ENCODE data around the gene RAMP1. TPM values are rescaled to one million over a fixed set of nuclear protein-coding genes. Genes with fewer than 3 reads are reported as not detected.

RAMP1 gene
- total and polyA plus RNA-seq, 2 experiments from 2014 or later = 5.6 to 5.7 TPM

GRCh38 chr2:237870754-237871651, 11.6 kb downstream of the RAMP1 start:
- Histone ChIP-seq H3K36me3 (no peaks in the 10 kb centered on the region), H3K27ac (no peak overlapping the region), H3K9me3 (ENCODE audit: low read depth) (no peaks in the 10 kb centered on the region), H3K27me3 (no peaks in the 10 kb centered on the region), H3K4me1 (ENCODE audit: low read depth) (no peaks in the 10 kb centered on the region), H3K4me3 (no peak overlapping the region)
- peak in 1 of 2 donors; percentile 39 for DNase-seq (ENCODE audit: low read depth in 1 of 2, low spot score in 1 of 2)
- no peak for TF ChIP-seq CTCF (IDR thresholded peaks at IDR 0.05; ENCODE audit: low read depth, low read length)

GRCh38 chr2:237872178-237872887, 12.9 kb downstream of the RAMP1 start:
- DNase-seq (ENCODE audit: low read depth in 1 of 2, low spot score in 1 of 2) = no peak
- Histone ChIP-seq H3K9me3 (ENCODE audit: low read depth) (no peaks in the 10 kb centered on the region), H3K36me3 (no peaks in the 10 kb centered on the region), H3K4me3 (no peak overlapping the region), H3K4me1 (ENCODE audit: low read depth) (no peaks in the 10 kb centered on the region), H3K27ac (no peak overlapping the region), H3K27me3 (no peaks in the 10 kb centered on the region)
- TF ChIP-seq CTCF (IDR thresholded peaks at IDR 0.05; ENCODE audit: low read depth, low read length) = no peak

DNA sequence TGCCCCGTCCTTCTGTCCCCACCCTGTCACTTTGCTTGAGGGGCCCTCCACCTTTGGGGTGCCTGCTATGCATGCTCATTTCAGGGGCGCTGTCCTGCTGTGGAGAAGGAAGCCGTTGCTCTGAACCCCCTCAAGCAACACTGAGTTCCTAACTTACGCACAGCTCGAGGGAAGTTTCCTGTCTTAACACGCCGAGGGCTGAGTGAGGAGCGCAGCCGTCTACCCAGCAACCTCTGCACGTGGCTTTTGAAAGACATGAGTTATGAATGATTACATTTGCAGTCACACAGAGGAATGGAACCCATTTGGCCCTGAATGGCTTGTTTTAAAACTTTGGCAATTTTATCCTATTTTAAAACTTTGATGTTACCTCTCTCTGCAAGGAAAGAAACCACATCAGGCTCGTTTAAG, 14.0 kb downstream of the RAMP1 start:
- no peak for DNase-seq (ENCODE audit: low read depth in 1 of 2, low spot score in 1 of 2)
- no peak for TF ChIP-seq CTCF (IDR thresholded peaks at IDR 0.05; ENCODE audit: low read depth, low read length)
- Histone ChIP-seq H3K4me3 (no peak overlapping the region), H3K9me3 (ENCODE audit: low read depth) (no peaks in the 10 kb centered on the region), H3K36me3 (no peaks in the 10 kb centered on the region), H3K4me1 (ENCODE audit: low read depth) (no peaks in the 10 kb centered on the region), H3K27ac (no peak overlapping the region), H3K27me3 (no peaks in the 10 kb centered on the region)

- no peak overlapping the region for H3K27ac ChIP-seq
Observed at GRCh38 chr2:237873897-237874551, 14.6 kb downstream of the RAMP1 start.

More at GRCh38 chr2:237873897-237874551, 14.6 kb downstream of the RAMP1 start:
- Histone ChIP-seq H3K4me1 (ENCODE audit: low read depth) (no peaks in the 10 kb centered on the region), H3K4me3 (no peak overlapping the region), H3K36me3 (no peaks in the 10 kb centered on the region), H3K27me3 (no peaks in the 10 kb centered on the region), H3K9me3 (ENCODE audit: low read depth) (no peaks in the 10 kb centered on the region)
- no peak for TF ChIP-seq CTCF (IDR thresholded peaks at IDR 0.05; ENCODE audit: low read depth, low read length)
- DNase-seq (ENCODE audit: low read depth in 1 of 2, low spot score in 1 of 2) = no peak

All from cardiac muscle cell (in vitro differentiated cells and primary cell).